ENCODE measurements around the gene KCNK6. TPM values are rescaled to one million over a fixed set of nuclear protein-coding genes. Genes with fewer than 3 reads are reported as not detected.

KCNK6 gene
- total and polyA plus RNA-seq, 2 of the 8 experiments (the other 6 are each of a cell fraction or from before 2014, with no cell fraction given): 10.6 to 13.3 TPM

DNA sequence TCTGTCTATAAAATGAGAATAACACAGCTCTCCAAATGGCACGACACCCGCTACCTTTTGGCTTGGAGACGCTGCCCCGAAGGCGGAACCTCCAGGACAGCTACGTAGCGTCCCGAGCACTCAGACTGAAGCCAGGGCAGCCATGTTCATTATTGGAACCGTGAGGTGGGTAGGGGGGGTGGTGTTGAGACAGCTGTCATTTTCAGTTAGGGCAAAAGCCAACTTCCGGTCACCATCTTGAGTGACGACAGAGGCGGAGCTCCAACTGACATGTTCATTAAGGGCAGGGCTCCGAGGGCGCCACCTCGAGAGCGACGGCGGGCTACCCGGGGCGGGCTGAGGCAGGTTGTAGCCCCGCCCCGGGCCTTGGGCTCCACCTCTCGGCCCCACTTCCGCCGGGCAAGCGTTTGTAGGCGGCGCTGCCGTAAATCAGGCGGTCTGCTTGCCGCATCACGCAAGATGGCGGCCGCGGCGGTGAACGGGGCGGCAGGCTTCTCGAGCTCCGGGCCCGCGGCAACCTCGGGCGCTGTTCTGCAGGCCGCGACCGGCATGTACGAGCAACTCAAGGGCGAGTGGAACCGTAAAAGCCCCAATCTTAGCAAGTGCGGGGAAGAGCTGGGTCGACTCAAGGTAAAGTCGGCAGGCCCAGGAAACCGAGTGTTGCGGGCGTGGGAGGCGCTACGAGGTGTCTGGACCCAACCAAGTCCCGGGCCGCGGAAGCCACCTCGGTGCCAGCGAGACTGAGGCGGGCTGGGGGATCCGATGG is 54.9 kb downstream of the KCNK6 start, which contains the start of gene PSMD8 (continued):
- TF ChIP-seq TAF7 (optimal IDR thresholded peaks at IDR 0.05; ENCODE audit: borderline replicate concordance, low read depth, low read length): peak; percentile 96
- TF ChIP-seq FOSL1 (IDR thresholded peaks at IDR 0.05; ENCODE audit: insufficient read depth, low read depth, low read length): no peak
- TF ChIP-seq KDM4A (IDR thresholded peaks at IDR 0.05; ENCODE audit: low read depth, low read length, severe bottlenecking): no peak
- TF ChIP-seq RXRA (IDR thresholded peaks at IDR 0.05; ENCODE audit: insufficient read depth, low read depth, low read length): no peak
- peak; percentile 65; the same call in 1 of the 2 replicates for TF ChIP-seq SP1 (IDR thresholded peaks at IDR 0.05; ENCODE audit: low read depth, low read length)
- TF ChIP-seq JUND (IDR thresholded peaks at IDR 0.05; ENCODE audit: low read length): peak; percentile 53; the same call in 1 of the 2 replicates
- no peak for TF ChIP-seq CBX8 (IDR thresholded peaks at IDR 0.05; ENCODE audit: borderline replicate concordance, low read depth, low read length)
- peak; percentile 35; the same call in 1 of the 2 replicates for TF ChIP-seq CHD2 (IDR thresholded peaks at IDR 0.05; ENCODE audit: low read length)
- TF ChIP-seq CTCF (IDR thresholded peaks at IDR 0.05; ENCODE audit: control extremely low read depth in 1 of 3, insufficient read depth in 1 of 3, low read depth in 1 of 3, low read length in 3 of 3): peak in 2 of 3 experiments; percentile 14 to 25; a peak in 2 of 4 replicates
- TF ChIP-seq SIX5 (IDR thresholded peaks at IDR 0.05; ENCODE audit: low read depth, low read length): peak; percentile 35; the same call in 1 of the 2 replicates
- no peak for TF ChIP-seq EP300 (IDR thresholded peaks at IDR 0.05; ENCODE audit: borderline replicate concordance in 1 of 2, low read depth in 2 of 2, low read length in 2 of 2)
- TF ChIP-seq CBX5 (IDR thresholded peaks at IDR 0.05; ENCODE audit: low read depth, low read length): no peak
- no peak for TF ChIP-seq MAFK (IDR thresholded peaks at IDR 0.05; ENCODE audit: low read depth, low read length)
- TF ChIP-seq CTBP2 (IDR thresholded peaks at IDR 0.05; ENCODE audit: borderline replicate concordance, insufficient read depth, insufficient read length, low read length): no peak
- TF ChIP-seq TAF1 (IDR thresholded peaks at IDR 0.05; ENCODE audit: low read depth, low read length): peak; percentile 99
- no peak for TF ChIP-seq POU5F1 (IDR thresholded peaks at IDR 0.05; ENCODE audit: low read depth, low read length)
- no peak for TF ChIP-seq SRF (IDR thresholded peaks at IDR 0.05; ENCODE audit: low read depth, low read length)
- no peak for TF ChIP-seq EGR1 (IDR thresholded peaks at IDR 0.05; ENCODE audit: borderline replicate concordance, low read depth, low read length)
- TF ChIP-seq SUZ12 (IDR thresholded peaks at IDR 0.05; ENCODE audit: low read length): no peak
- TF ChIP-seq, protein P1, sequence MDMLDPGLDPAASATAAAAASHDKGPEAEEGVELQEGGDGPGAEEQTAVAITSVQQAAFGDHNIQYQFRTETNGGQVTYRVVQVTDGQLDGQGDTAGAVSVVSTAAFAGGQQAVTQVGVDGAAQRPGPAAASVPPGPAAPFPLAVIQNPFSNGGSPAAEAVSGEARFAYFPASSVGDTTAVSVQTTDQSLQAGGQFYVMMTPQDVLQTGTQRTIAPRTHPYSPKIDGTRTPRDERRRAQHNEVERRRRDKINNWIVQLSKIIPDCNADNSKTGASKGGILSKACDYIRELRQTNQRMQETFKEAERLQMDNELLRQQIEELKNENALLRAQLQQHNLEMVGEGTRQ (IDR thresholded peaks at IDR 0.05; ENCODE audit: low read length): no peak

Measured in H1 (cell line).